ENCODE results near the gene COL6A3. TPM values are rescaled to one million over a fixed set of nuclear protein-coding genes. Genes with fewer than 3 reads are reported as not detected.

The COL6A3 gene
- total RNA-seq, 3 donors from 2014 or later: 116 to 907 (median 320) TPM

DNA sequence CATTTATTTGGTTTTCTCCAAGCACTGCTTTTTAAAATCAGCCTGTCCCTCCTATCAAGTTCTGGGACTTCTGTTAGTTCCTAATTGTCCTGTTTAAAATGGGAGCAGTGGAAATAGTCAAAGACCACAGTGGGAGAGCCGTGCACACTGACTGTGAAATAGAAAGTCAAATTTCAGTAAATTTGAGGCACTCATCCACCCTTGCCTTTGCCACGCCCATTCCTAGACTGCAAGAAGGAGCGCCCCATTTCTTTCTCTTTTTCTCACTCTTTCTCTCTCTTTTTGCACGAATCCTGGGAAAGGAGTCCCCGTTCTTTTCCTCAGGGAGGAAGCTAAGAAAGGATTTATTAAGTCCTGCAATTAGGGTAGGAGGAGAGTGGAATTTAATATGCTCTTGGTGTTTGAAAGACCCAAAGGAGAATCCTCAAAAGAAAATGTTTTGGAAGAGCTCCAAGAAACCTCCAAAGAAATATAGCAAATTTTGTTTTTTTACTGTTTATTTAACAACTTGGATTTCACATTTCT is 7.5 kb downstream of the COL6A3 start:
- Histone ChIP-seq H3K9me3 (no peaks in the 10 kb centered on the region), H3K4me3 (no peak overlapping the region), H3K4me1 (no peaks in the 10 kb centered on the region), H3K27ac (peak overlapping the region in 1 of 2 donors; percentile 81), H3K36me3 (no peaks in the 10 kb centered on the region), H3K27me3 (no peaks in the 10 kb centered on the region)
- TF ChIP-seq, protein P1, sequence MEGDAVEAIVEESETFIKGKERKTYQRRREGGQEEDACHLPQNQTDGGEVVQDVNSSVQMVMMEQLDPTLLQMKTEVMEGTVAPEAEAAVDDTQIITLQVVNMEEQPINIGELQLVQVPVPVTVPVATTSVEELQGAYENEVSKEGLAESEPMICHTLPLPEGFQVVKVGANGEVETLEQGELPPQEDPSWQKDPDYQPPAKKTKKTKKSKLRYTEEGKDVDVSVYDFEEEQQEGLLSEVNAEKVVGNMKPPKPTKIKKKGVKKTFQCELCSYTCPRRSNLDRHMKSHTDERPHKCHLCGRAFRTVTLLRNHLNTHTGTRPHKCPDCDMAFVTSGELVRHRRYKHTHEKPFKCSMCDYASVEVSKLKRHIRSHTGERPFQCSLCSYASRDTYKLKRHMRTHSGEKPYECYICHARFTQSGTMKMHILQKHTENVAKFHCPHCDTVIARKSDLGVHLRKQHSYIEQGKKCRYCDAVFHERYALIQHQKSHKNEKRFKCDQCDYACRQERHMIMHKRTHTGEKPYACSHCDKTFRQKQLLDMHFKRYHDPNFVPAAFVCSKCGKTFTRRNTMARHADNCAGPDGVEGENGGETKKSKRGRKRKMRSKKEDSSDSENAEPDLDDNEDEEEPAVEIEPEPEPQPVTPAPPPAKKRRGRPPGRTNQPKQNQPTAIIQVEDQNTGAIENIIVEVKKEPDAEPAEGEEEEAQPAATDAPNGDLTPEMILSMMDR (IDR thresholded peaks at IDR 0.05): no peak
- no peak for TF ChIP-seq POLR2A (IDR thresholded peaks at IDR 0.05)
- no peak for TF ChIP-seq POLR2AphosphoS5 (IDR thresholded peaks at IDR 0.05)
- intact Hi-C loops (cut with DNase I; ENCODE audit: low total_unique reads): loop anchor here (5.0 kb wide), 1 partner anchor 506 kb away; no protein-coding TSS in a partner anchor
- no peak for DNase-seq (ENCODE audit: low spot score in 2 of 2)

DNA sequence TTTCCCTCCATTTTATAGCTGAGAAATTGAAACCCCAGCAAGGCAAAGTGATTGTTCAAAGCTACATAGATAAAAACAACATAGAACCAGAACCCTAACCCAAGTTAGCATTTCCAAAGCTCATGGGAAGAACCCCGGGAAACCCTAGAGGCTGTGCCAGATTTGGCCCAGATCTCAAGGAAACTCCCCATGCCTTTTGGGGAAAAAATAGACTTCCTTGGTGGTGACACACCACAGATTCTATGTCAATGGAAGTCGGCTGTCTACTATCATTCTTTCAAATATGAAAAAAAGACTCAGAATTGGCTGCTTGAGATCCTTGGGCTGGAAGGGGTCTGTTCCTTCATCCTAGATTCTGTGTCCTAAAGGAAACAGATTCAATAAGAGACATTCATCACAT is 8.4 kb downstream of the COL6A3 start:
- Histone ChIP-seq H3K36me3 (no peaks in the 10 kb centered on the region), H3K27me3 (no peaks in the 10 kb centered on the region), H3K4me1 (no peaks in the 10 kb centered on the region), H3K9me3 (no peaks in the 10 kb centered on the region), H3K27ac (peak overlapping the region; percentile 33 to 81), H3K4me3 (peak overlapping the region in 2 of 3 donors; percentile 12 to 50)
- DNase-seq (ENCODE audit: low spot score in 2 of 2): no peak
- no peak for TF ChIP-seq POLR2A (IDR thresholded peaks at IDR 0.05)
- TF ChIP-seq, protein P1 (IDR thresholded peaks at IDR 0.05): no peak
- TF ChIP-seq POLR2AphosphoS5 (IDR thresholded peaks at IDR 0.05): no peak
- intact Hi-C loops (cut with DNase I; ENCODE audit: low total_unique reads): loop anchor here (5.0 kb wide), 1 partner anchor 507 kb away; no protein-coding TSS in a partner anchor

DNA sequence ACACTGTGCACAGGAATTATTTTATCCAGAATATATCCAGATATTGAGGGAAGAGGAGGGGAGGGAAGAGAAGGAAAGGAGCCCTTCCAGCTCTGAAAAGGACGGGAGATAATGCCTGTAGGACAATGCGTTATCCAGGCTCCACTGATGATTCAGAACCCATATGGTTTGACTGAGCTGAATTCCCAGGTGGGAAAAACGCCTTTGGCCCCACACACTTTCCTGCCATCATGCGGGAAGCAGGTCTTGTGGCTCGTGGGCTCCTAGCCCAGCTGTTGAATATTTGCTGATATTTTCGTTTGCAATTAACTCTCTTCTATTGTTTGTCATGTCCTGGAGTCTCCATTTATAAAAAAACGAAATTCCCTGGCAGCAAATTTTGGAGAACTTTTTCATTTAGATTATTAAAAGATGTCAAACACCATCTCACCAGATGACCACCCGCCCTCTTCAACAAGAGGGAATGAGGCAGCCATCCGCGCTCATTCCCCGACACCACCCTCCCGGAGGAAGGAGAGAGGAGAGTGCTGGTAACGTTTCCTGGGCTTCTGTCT is 8.9 kb downstream of the COL6A3 start:
- Histone ChIP-seq H3K27me3 (no peaks in the 10 kb centered on the region), H3K9me3 (no peaks in the 10 kb centered on the region), H3K4me1 (no peaks in the 10 kb centered on the region), H3K36me3 (no peaks in the 10 kb centered on the region), H3K4me3 (peak overlapping the region in 2 of 3 donors; percentile 12 to 50), H3K27ac (peak overlapping the region; percentile 33 to 81)
- intact Hi-C loops (cut with DNase I; ENCODE audit: low total_unique reads): loop anchor here (5.0 kb wide), 1 partner anchor 507 kb away; no protein-coding TSS in a partner anchor
- TF ChIP-seq, protein P1 (IDR thresholded peaks at IDR 0.05): no peak
- TF ChIP-seq POLR2A (IDR thresholded peaks at IDR 0.05): no peak
- peak in 2 of 3 donors; percentile 32 to 41 for TF ChIP-seq POLR2AphosphoS5 (IDR thresholded peaks at IDR 0.05)
- DNase-seq (ENCODE audit: low spot score in 2 of 2): no peak

DNA sequence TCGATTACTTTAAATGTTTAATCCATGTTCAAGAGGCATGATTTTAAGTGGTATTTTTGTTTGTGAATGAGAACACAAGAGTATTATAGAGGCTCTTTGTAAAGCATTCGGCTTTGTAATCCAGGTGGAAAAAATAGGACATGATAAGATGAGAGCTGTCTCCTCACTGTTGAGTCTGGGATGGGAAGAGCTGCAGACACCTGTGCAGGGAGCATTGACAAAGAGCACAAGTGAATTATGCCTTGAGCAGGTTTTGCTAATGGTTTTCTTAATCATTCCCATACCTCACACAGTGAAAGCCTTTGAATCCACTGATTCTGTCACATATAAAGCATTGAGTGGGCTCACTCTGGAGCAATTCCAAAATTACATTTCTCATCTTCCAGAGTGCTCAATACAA is 9.6 kb downstream of the COL6A3 start:
- no peaks in the 10 kb centered on the region for H3K9me3 ChIP-seq
- H3K36me3 ChIP-seq: no peaks in the 10 kb centered on the region
- peak overlapping the region in 1 of 2 donors; percentile 81 for H3K27ac ChIP-seq
- TF ChIP-seq, protein P1 (IDR thresholded peaks at IDR 0.05): no peak
- no peak for TF ChIP-seq POLR2A (IDR thresholded peaks at IDR 0.05)
- TF ChIP-seq POLR2AphosphoS5 (IDR thresholded peaks at IDR 0.05): no peak
- no peaks in the 10 kb centered on the region for H3K4me1 ChIP-seq
- intact Hi-C loops (cut with DNase I; ENCODE audit: low total_unique reads): no loop called here
- DNase-seq (ENCODE audit: low spot score in 2 of 2): no peak
- H3K4me3 ChIP-seq: no peak overlapping the region
- H3K27me3 ChIP-seq: no peaks in the 10 kb centered on the region
